H9 (cell line): ENCODE measurements around the gene SMIM41. TPM values are rescaled to one million over a fixed set of nuclear protein-coding genes. Genes with fewer than 3 reads are reported as not detected.
A peak's percentile ranks its signal among the peaks of the same experiment; 100 is the strongest.

Experiments used
- DNase-seq: peaks from one replicate; pipeline ENCODE4 v3.0.0-alpha.2; 2017
- H2AFZ ChIP-seq: one replicate; pipeline ENCODE4 v1.6.1; 2013; ENCODE audit warnings: mild to moderate bottlenecking, low read length, control low read depth, moderate library complexity
- H2AK5ac ChIP-seq: 2 replicates; pipeline ENCODE4 v1.6.1; 2013; ENCODE audit warnings: low read length, control low read depth, mixed read lengths; ENCODE audit not compliant: insufficient read length
- H2BK120ac ChIP-seq: one replicate; pipeline ENCODE4 v1.6.1; 2013; ENCODE audit warnings: low read depth, mild to moderate bottlenecking, low read length, control low read depth, inconsistent platforms; ENCODE audit not compliant: poor library complexity, severe bottlenecking
- H2BK12ac ChIP-seq: 2 replicates; pipeline ENCODE4 v1.6.1; 2013; ENCODE audit warnings: low read length, control low read depth, mixed read lengths, low read depth; ENCODE audit not compliant: insufficient read length
- H2BK15ac ChIP-seq: 2 replicates; pipeline ENCODE4 v1.6.1; 2013; ENCODE audit warnings: low read depth, low read length, control low read depth
- H2BK20ac ChIP-seq: one replicate; pipeline ENCODE4 v1.6.1; 2013; ENCODE audit warnings: low read depth, mild to moderate bottlenecking, low read length, control low read depth, inconsistent platforms; ENCODE audit not compliant: poor library complexity, severe bottlenecking
- H2BK5ac ChIP-seq: 2 replicates; pipeline ENCODE4 v1.6.1; 2013; ENCODE audit warnings: low read length, control low read depth, mixed read lengths; ENCODE audit not compliant: insufficient read length
- H3K14ac ChIP-seq: 2 replicates; pipeline ENCODE4 v1.6.1; 2013; ENCODE audit warnings: low read length, control low read depth; ENCODE audit not compliant: insufficient read depth
- H3K18ac ChIP-seq: 2 replicates; pipeline ENCODE4 v1.6.1; 2013; ENCODE audit warnings: low read depth, mild to moderate bottlenecking, mixed read lengths, low read length, control low read depth; ENCODE audit not compliant: insufficient read length
- H3K23ac ChIP-seq: 2 replicates; pipeline ENCODE4 v1.6.1; 2013; ENCODE audit warnings: low read length, control low read depth, mixed read lengths, low read depth; ENCODE audit not compliant: insufficient read length
- H3K23me2 ChIP-seq: 2 replicates; pipeline ENCODE4 v1.6.1; 2013; ENCODE audit warnings: low read depth, mild to moderate bottlenecking, mixed read lengths, low read length, control low read depth; ENCODE audit not compliant: insufficient read length, poor library complexity, severe bottlenecking
- H3K27ac ChIP-seq: 2 replicates; pipeline ENCODE4 v1.5.1; 2013; ENCODE audit warnings: low read length, control low read depth, mixed read lengths, low read depth; ENCODE audit not compliant: insufficient read length
- H3K27me3 ChIP-seq: 2 replicates; pipeline ENCODE4 v1.6.1; 2013; ENCODE audit warnings: low read length, control low read depth, inconsistent platforms; ENCODE audit not compliant: insufficient read depth
- H3K4ac ChIP-seq: 2 replicates; pipeline ENCODE4 v1.6.1; 2013; ENCODE audit warnings: low read depth, mild to moderate bottlenecking, control low read depth, inconsistent platforms, low read length, moderate library complexity
- H3K4me1 ChIP-seq: 2 replicates; pipeline ENCODE4 v1.6.1; 2013; ENCODE audit warnings: low read length, control low read depth, inconsistent platforms; ENCODE audit not compliant: insufficient read depth
- H3K4me2 ChIP-seq: 2 replicates; pipeline ENCODE4 v1.6.1; 2013; ENCODE audit warnings: low read length, control low read depth, mixed read lengths; ENCODE audit not compliant: insufficient read length, insufficient read depth
- H3K56ac ChIP-seq: 2 replicates; pipeline ENCODE4 v1.6.1; 2013; ENCODE audit warnings: low read depth, mild to moderate bottlenecking, mixed read lengths, low read length, control low read depth; ENCODE audit not compliant: insufficient read length
- H3K79me1 ChIP-seq: 2 replicates; pipeline ENCODE4 v1.6.1; 2013; ENCODE audit warnings: low read depth, mild to moderate bottlenecking, moderate library complexity, low read length, control low read depth, inconsistent platforms; ENCODE audit not compliant: insufficient read depth, poor library complexity, severe bottlenecking
- H3K79me2 ChIP-seq: 2 replicates; pipeline ENCODE4 v1.6.1; 2013; ENCODE audit warnings: low read length, control low read depth, inconsistent platforms; ENCODE audit not compliant: insufficient read depth
- H3K9ac ChIP-seq: 2 replicates; pipeline ENCODE4 v1.6.1; 2013; ENCODE audit warnings: low read length, control low read depth, mixed read lengths; ENCODE audit not compliant: insufficient read length; ENCODE audit errors: extremely low read depth
- H3K9me3 ChIP-seq: one replicate; pipeline ENCODE4 v1.6.1; 2013; ENCODE audit warnings: low read depth, low read length, inconsistent platforms; ENCODE audit not compliant: control insufficient read depth
- H3T11ph ChIP-seq: one replicate; pipeline ENCODE4 v1.6.1; 2013; ENCODE audit warnings: mild to moderate bottlenecking, low read length, control low read depth, inconsistent platforms
- H4K20me1 ChIP-seq: one replicate; pipeline ENCODE4 v1.6.1; 2013; ENCODE audit not compliant: control insufficient read depth, insufficient read length, insufficient read depth
- H4K5ac ChIP-seq: 2 replicates; pipeline ENCODE4 v1.6.1; 2013; ENCODE audit warnings: low read depth, mild to moderate bottlenecking, mixed read lengths, low read length, control low read depth; ENCODE audit not compliant: insufficient read length
- H4K8ac ChIP-seq: replicated peaks from 2 replicates; pipeline ENCODE4 v1.6.1; 2013; ENCODE audit warnings: low read length, control low read depth, mixed read lengths, low read depth; ENCODE audit not compliant: insufficient read length
- H4K91ac ChIP-seq: 2 replicates; pipeline ENCODE4 v1.6.1; 2013; ENCODE audit warnings: low read depth, mild to moderate bottlenecking, moderate library complexity, mixed read lengths, low read length, control low read depth; ENCODE audit not compliant: insufficient read length
- H3K27ac Mint-ChIP-seq, 3 experiments: 2 replicates in 2 of 3; 3 replicates in 1 of 3; pipeline ENCODE4 v1.8.0; 2020 to 2021; ENCODE audit warnings: mixed read lengths in 3 of 3, mild to moderate bottlenecking in 1 of 3, moderate library complexity in 1 of 3
- H3K27me3 Mint-ChIP-seq: 2 replicates; pipeline ENCODE4 v1.8.0; 2021; ENCODE audit warnings: low read depth, mild to moderate bottlenecking, moderate library complexity, mixed read lengths
- H3K36me3 Mint-ChIP-seq, 3 experiments: 2 replicates in 2 of 3; 3 replicates in 1 of 3; pipeline ENCODE4 v1.8.0; 2020 to 2021; ENCODE audit warnings: low read depth in 3 of 3, mixed read lengths in 3 of 3; ENCODE audit not compliant: insufficient read depth in 1 of 3
- H3K4me1 Mint-ChIP-seq, 2 experiments: 2 replicates each; pipeline ENCODE4 v1.8.0; 2020; ENCODE audit warnings: mixed read lengths in 2 of 2
- H3K4me3 Mint-ChIP-seq, 2 experiments: 2 replicates in 1 of 2; 3 replicates in 1 of 2; pipeline ENCODE4 v1.8.0; 2020 to 2021; ENCODE audit warnings: mild to moderate bottlenecking in 2 of 2, mixed read lengths in 2 of 2, moderate library complexity in 1 of 2
- H3K9me3 Mint-ChIP-seq, 2 experiments: 2 replicates in 1 of 2; 3 replicates in 1 of 2; pipeline ENCODE4 v1.8.0; 2020; ENCODE audit warnings: mild to moderate bottlenecking in 2 of 2, mixed read lengths in 2 of 2, moderate library complexity in 1 of 2
- WGBS: extraction: QIAGEN DNeasy Blood & Tissue Kit; methylation state at CpG from one replicate; pipeline ENCODE4 v1.1.7; 2013; ENCODE audit warnings: missing lambda C conversion rate, low lambda C conversion rate, mixed read lengths; ENCODE audit not compliant: insufficient read length; ENCODE audit errors: extremely low coverage; 5-methylcytosine and 5-hydroxymethylcytosine counted together
- total RNA-seq: library from RNA; stranded (reverse); gene quantifications from 2 replicates; pipeline ENCODE4 v1.2.1, GENCODE V29; 2021
- TF ChIP-seq, protein P1 (sequence below): fragments of 200-600 bp; sonication (generic); conservative IDR thresholded peaks from 3 replicates; pipeline ENCODE4 v1.8.0; 2021; ENCODE audit warnings: antibody characterized with exemption, mild to moderate bottlenecking

Gene SMIM41
- total RNA-seq, 1 experiment from 2014 or later, result not detected

DNA sequence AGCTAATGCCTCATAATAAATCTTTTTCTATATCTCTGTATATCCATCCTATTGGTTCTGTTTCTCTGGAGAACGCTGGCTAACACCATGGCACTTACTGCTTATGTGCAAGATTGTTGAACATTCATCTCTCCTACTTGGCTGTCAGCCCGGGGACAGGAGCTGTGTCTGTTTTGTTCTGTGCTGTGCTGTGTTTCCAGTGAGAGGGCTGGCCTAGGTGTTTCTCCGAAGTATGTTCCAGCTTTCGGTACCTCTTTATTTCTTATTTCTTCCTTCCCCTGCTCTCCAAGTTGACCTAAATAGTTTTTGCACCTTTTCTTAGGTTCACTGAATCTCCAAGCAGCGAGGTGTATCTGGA is 47.1 kb upstream of the SMIM41 start:
- Histone ChIP-seq H3K9ac (no peak overlapping the region), H4K8ac (no peak overlapping the region), H3K18ac (peak overlapping the region; percentile 55), H3K79me1 (no peaks in the 10 kb centered on the region), H3K4ac (no peak overlapping the region), H3T11ph (no peak overlapping the region), H2AK5ac (no peak overlapping the region), H2BK12ac (peak overlapping the region; percentile 13), H3K23ac (no peak overlapping the region), H3K23me2 (peaks cover 6% of the 10 kb centered on the region), H3K56ac (no peak overlapping the region), H3K4me2 (peak overlapping the region; percentile 53), H3K4me1 (peaks cover 2% of the 10 kb centered on the region; the same call in 1 of the 2 replicates), H3K27me3 (peaks cover 2% of the 10 kb centered on the region; the same call in 1 of the 2 replicates), H3K14ac (no peak overlapping the region; the same call in 1 of the 2 replicates), H2AFZ (no peak overlapping the region), H2BK20ac (no peak overlapping the region), H3K9me3 (no peaks in the 10 kb centered on the region), H2BK5ac (no peak overlapping the region), H4K91ac (no peak overlapping the region), H2BK15ac (no peak overlapping the region), H3K79me2 (no peaks in the 10 kb centered on the region), H2BK120ac (no peak overlapping the region), H4K5ac (no peak overlapping the region), H3K27ac (no peak overlapping the region), H4K20me1 (no peaks in the 10 kb centered on the region)
- H3K27ac Mint-ChIP-seq, result peak overlapping the region; percentile 37 to 97 (median 96); a peak in 4 of 7 replicates
- no CpG with 5 or more reads among the region's 5 CpGs for WGBS
- H3K36me3 Mint-ChIP-seq, result peaks cover 0 to 2% (median 0%) of the 10 kb centered on the region in 3 experiments; a peak in 1 of 7 replicates
- H3K27me3 Mint-ChIP-seq, result peaks cover 45% of the 10 kb centered on the region
- no peaks in the 10 kb centered on the region for H3K9me3 Mint-ChIP-seq
- peak overlapping the region; percentile 54 to 75 for H3K4me3 Mint-ChIP-seq
- H3K4me1 Mint-ChIP-seq, result peaks cover 26 to 37% of the 10 kb centered on the region in 2 experiments
- TF ChIP-seq, protein P1, sequence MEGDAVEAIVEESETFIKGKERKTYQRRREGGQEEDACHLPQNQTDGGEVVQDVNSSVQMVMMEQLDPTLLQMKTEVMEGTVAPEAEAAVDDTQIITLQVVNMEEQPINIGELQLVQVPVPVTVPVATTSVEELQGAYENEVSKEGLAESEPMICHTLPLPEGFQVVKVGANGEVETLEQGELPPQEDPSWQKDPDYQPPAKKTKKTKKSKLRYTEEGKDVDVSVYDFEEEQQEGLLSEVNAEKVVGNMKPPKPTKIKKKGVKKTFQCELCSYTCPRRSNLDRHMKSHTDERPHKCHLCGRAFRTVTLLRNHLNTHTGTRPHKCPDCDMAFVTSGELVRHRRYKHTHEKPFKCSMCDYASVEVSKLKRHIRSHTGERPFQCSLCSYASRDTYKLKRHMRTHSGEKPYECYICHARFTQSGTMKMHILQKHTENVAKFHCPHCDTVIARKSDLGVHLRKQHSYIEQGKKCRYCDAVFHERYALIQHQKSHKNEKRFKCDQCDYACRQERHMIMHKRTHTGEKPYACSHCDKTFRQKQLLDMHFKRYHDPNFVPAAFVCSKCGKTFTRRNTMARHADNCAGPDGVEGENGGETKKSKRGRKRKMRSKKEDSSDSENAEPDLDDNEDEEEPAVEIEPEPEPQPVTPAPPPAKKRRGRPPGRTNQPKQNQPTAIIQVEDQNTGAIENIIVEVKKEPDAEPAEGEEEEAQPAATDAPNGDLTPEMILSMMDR, result no peak
- no peak for DNase-seq
